Measurements from ENCODE around the gene CFAP410.

CFAP410 gene

DNA sequence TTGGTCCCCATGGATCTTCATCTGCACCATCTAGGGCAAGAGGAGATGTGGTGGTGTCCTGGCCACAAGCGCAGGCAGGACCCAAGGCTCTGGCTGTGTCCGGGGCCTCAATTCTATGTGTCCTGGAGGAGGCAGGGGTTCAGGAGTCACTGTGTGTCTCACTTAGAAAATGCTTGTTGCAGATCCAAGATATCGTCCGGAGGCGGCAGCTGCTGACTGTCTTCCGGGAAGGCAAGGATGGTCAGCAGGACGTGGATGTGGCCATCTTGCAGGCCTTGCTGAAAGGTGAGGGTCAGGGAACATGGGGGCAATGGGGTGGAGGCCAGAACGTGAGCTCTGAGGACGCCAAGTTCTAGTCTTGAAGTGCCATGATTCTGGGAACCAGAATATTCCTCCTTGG is 43.3 kb upstream of the CFAP410 start:
- Histone ChIP-seq H3K4me3 (ENCODE audit: low read depth, low read length, poor library complexity, severe bottlenecking) (no peak overlapping the region), H3K27me3 (ENCODE audit: insufficient read depth, low read length) (no peaks in the 10 kb centered on the region; the same call in 1 of the 2 replicates)

DNA sequence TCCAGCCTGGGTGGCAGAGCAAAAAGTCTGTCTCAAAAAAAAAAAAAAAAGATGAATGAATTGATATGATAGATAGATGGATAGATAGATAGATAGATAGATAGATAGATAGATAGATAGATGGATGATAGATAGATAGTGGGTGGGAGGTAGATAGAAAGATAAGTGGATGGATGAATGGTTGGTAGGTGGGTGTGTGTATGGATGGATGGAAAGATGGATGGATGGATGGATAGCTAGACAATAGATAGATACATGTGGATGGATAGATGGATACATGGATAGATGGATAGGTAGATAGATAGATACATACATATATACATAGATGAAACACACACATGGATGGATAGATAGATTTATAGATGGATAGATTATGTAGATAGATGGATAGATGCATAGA is 42.7 kb upstream of the CFAP410 start:
- TF ChIP-seq EZH2 (IDR thresholded peaks at IDR 0.05; ENCODE audit: borderline replicate concordance, low read length) (no peak), CTCF (IDR thresholded peaks at IDR 0.05; ENCODE audit: low read length) (no peak)
- no peaks in the 10 kb centered on the region for H4K20me1 ChIP-seq (ENCODE audit: insufficient read depth, low read length)

More for the DNA sequence above, 43.3 kb upstream of the CFAP410 start:
- no peak for TF ChIP-seq CTCF (IDR thresholded peaks at IDR 0.05; ENCODE audit: low read length)
- no peak for TF ChIP-seq EZH2 (IDR thresholded peaks at IDR 0.05; ENCODE audit: borderline replicate concordance, low read length)
- Histone ChIP-seq H3K4me1 (ENCODE audit: insufficient read depth, low read length, severe bottlenecking) (no peaks in the 10 kb centered on the region), H2AFZ (ENCODE audit: low read length) (no peak overlapping the region), H3K36me3 (ENCODE audit: insufficient read depth, low read length) (no peaks in the 10 kb centered on the region; the same call in 1 of the 2 replicates), H4K20me1 (ENCODE audit: insufficient read depth, low read length) (no peaks in the 10 kb centered on the region), H3K9ac (ENCODE audit: low read length) (no peak overlapping the region), H3K9me2 (ENCODE audit: low read depth, low read length) (no peaks in the 10 kb centered on the region), H3F3A (ENCODE audit: insufficient read depth, low read length) (no peaks in the 10 kb centered on the region), H3K4me2 (ENCODE audit: low read length) (no peak overlapping the region), H3K79me2 (ENCODE audit: insufficient read depth, low read length) (no peaks in the 10 kb centered on the region), H3K27ac (ENCODE audit: low read depth, low read length, poor library complexity, severe bottlenecking) (no peak overlapping the region), H3K9me3 (ENCODE audit: low read length) (peaks cover 6% of the 10 kb centered on the region)

DNA sequence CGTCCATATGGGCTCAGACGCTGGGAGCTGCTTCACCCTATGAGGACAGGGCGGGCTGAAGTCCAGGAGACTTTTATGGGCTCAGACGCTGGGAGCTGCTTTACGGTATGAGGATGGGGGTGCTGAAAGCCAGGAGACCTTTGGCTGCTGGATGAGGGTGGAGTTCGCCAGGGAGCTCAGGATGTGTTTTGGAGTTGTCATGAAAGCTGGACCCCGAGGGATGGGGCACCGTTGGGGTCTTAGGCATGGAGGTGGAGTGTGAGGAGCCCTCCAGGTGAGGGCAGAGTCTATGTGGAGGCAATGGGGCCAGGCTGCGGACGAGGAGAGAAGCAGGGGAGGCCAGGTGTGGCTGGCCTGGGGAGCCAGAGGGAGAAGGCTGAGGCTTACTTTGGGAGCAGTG is 41.7 kb upstream of the CFAP410 start:
- H4K20me1 ChIP-seq (ENCODE audit: insufficient read depth, low read length), result no peaks in the 10 kb centered on the region
- peaks cover 6% of the 10 kb centered on the region for H3K9me3 ChIP-seq (ENCODE audit: low read length)
- TF ChIP-seq EZH2 (IDR thresholded peaks at IDR 0.05; ENCODE audit: borderline replicate concordance, low read length) (no peak), CTCF (IDR thresholded peaks at IDR 0.05; ENCODE audit: low read length) (no peak)
- no peak overlapping the region for H3K4me2 ChIP-seq (ENCODE audit: low read length)
- no peaks in the 10 kb centered on the region for H3K4me1 ChIP-seq (ENCODE audit: insufficient read depth, low read length, severe bottlenecking)
- H3K27me3 ChIP-seq (ENCODE audit: insufficient read depth, low read length), result peaks cover 7% of the 10 kb centered on the region; the same call in 1 of the 2 replicates
- no peak overlapping the region for H3K9ac ChIP-seq (ENCODE audit: low read length)
- no peaks in the 10 kb centered on the region for H3K79me2 ChIP-seq (ENCODE audit: insufficient read depth, low read length)
- no peaks in the 10 kb centered on the region for H3K9me2 ChIP-seq (ENCODE audit: low read depth, low read length)
- no peak overlapping the region for H3K27ac ChIP-seq (ENCODE audit: low read depth, low read length, poor library complexity, severe bottlenecking)
- H3F3A ChIP-seq (ENCODE audit: insufficient read depth, low read length), result no peaks in the 10 kb centered on the region
- H3K36me3 ChIP-seq (ENCODE audit: insufficient read depth, low read length), result no peaks in the 10 kb centered on the region
- H2AFZ ChIP-seq (ENCODE audit: low read length), result no peak overlapping the region
- H3K4me3 ChIP-seq (ENCODE audit: low read depth, low read length, poor library complexity, severe bottlenecking), result no peak overlapping the region

More for the DNA sequence above, 42.7 kb upstream of the CFAP410 start:
- Histone ChIP-seq H3K9me2 (ENCODE audit: low read depth, low read length) (no peaks in the 10 kb centered on the region), H3K4me3 (ENCODE audit: low read depth, low read length, poor library complexity, severe bottlenecking) (no peak overlapping the region), H3K27ac (ENCODE audit: low read depth, low read length, poor library complexity, severe bottlenecking) (no peak overlapping the region), H3K27me3 (ENCODE audit: insufficient read depth, low read length) (peaks cover 1% of the 10 kb centered on the region; the same call in 1 of the 2 replicates), H3K79me2 (ENCODE audit: insufficient read depth, low read length) (no peaks in the 10 kb centered on the region), H3K36me3 (ENCODE audit: insufficient read depth, low read length) (no peaks in the 10 kb centered on the region; the same call in 1 of the 2 replicates), H3K9me3 (ENCODE audit: low read length) (peaks cover 6% of the 10 kb centered on the region), H3K4me2 (ENCODE audit: low read length) (no peak overlapping the region), H3K4me1 (ENCODE audit: insufficient read depth, low read length, severe bottlenecking) (no peaks in the 10 kb centered on the region), H3K9ac (ENCODE audit: low read length) (no peak overlapping the region), H2AFZ (ENCODE audit: low read length) (no peak overlapping the region), H3F3A (ENCODE audit: insufficient read depth, low read length) (no peaks in the 10 kb centered on the region)
